ENCODE measurements around the gene DDX24.
A peak's percentile ranks its signal among the peaks of the same experiment; 100 is the strongest.

Gene DDX24

DNA sequence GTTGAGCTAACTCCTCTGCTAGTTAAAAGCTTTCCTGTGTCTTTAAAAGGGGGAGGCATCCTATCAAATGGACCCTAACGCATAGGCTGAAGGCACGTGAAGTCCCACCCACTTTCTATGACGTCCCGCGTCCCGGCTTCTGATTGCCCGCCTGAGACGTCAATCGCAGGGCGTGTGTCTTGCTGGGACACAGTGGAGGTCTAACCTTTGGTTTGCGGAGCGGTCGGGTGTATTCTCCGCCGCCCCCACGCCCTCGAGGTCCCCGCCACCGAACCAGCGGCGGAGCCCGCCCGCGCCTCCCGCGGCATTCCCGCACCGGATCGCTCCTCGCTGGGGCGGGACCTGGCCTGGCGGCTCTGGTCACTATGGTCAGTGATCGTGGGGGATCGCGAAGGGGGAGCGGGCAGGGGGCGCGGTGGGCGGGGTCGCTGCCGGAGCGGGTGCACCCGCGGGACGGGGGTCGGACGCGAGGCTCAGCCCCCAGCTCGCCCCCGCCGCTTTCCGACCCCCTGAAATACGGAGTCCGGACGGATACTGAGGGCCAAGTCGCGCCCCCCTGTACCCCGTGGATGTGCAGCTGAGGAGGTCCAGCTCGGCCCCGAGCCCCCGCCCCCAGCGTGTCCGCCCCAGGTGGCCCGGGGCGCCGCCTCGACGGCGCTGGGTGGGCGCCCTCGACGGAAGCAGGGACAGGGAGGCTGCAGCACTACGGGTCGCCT is 54.7 kb downstream of the DDX24 start, which contains the start of gene OTUB2:
OTUB2 (plus strand) TSS at position 168 of the 716 bp plus-strand sequence; CDS start at position 366, 198 bp downstream.
- no peaks in the 10 kb centered on the region for H3K9me3 ChIP-seq (ENCODE audit: low read depth, low read length)
- no peak within 1 kb of the TSS for H3K27ac ChIP-seq
- H3K36me3 ChIP-seq (ENCODE audit: insufficient read depth, low read length): no peaks in the 10 kb centered on the region
- TF ChIP-seq FOXP2 (optimal IDR thresholded peaks at IDR 0.05; ENCODE audit: control extremely low read depth, extremely low read length, insufficient read depth) (no peak), EZH2 (IDR thresholded peaks at IDR 0.05) (no peak), POLR2AphosphoS5 (IDR thresholded peaks at IDR 0.05; ENCODE audit: borderline replicate concordance, low read depth, low read length) (no peak)
- DNase-seq (ENCODE audit: low read depth, low spot score): peak; percentile 93
- H3K4me3 ChIP-seq: peak within 1 kb of the TSS; percentile 88
- peak within 1 kb of the TSS; percentile 75 for H3K9ac ChIP-seq (ENCODE audit: insufficient read length)

DNA sequence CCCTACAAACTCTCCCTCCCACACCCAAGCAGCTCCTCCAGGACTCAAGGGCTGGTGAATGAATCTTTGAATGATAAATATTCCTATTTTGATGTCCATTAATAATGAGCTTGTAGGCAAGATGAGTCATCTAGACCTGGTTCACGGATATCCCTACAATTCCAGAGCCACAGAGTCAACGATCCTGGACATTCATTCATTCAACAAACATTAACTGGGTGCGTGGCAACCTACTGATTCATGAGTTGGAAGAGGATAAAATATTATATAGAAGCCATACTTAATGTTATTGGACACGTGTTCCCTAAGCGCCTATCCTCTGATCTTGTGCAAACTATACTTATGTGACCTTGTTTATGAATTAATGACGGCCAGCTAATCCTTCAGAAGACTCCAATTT is 55.3 kb downstream of the DDX24 start:
- Histone ChIP-seq H3K27ac (no peak overlapping the region), H3K36me3 (ENCODE audit: insufficient read depth, low read length) (no peaks in the 10 kb centered on the region), H3K9me3 (ENCODE audit: low read depth, low read length) (no peaks in the 10 kb centered on the region), H3K9ac (ENCODE audit: insufficient read length) (no peak overlapping the region), H3K4me3 (peak overlapping the region; percentile 88)
- TF ChIP-seq EZH2 (IDR thresholded peaks at IDR 0.05) (no peak), FOXP2 (optimal IDR thresholded peaks at IDR 0.05; ENCODE audit: control extremely low read depth, extremely low read length, insufficient read depth) (no peak), POLR2AphosphoS5 (IDR thresholded peaks at IDR 0.05; ENCODE audit: borderline replicate concordance, low read depth, low read length) (no peak)
- DNase-seq (ENCODE audit: low read depth, low spot score): no peak

DNA sequence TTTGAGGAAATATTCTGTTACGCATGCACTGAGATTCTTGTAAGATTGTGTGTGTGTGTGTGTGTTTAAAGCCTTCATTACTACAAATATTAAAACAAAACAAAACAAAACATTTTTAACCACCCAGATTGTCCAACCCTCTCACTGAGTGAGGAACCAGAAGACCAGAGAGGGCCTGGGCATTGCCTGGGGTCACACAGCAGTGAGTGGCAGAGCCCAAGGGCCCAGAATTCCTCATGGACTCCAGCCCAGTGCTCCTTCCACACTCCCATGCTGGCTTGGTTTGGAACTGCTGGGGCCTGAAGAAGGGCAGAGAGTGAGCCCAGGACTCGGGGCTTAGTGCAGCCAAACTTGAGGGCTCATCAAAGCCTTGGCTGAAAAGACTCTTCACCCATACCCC is 56.5 kb downstream of the DDX24 start:
- DNase-seq (ENCODE audit: low read depth, low spot score): no peak
- Histone ChIP-seq H3K9ac (ENCODE audit: insufficient read length) (no peak overlapping the region), H3K27ac (no peak overlapping the region; the same call in 1 of the 2 replicates), H3K4me3 (no peak overlapping the region), H3K9me3 (ENCODE audit: low read depth, low read length) (no peaks in the 10 kb centered on the region), H3K36me3 (ENCODE audit: insufficient read depth, low read length) (no peaks in the 10 kb centered on the region)
- TF ChIP-seq EZH2 (IDR thresholded peaks at IDR 0.05) (no peak), POLR2AphosphoS5 (IDR thresholded peaks at IDR 0.05; ENCODE audit: borderline replicate concordance, low read depth, low read length) (no peak)

DNA sequence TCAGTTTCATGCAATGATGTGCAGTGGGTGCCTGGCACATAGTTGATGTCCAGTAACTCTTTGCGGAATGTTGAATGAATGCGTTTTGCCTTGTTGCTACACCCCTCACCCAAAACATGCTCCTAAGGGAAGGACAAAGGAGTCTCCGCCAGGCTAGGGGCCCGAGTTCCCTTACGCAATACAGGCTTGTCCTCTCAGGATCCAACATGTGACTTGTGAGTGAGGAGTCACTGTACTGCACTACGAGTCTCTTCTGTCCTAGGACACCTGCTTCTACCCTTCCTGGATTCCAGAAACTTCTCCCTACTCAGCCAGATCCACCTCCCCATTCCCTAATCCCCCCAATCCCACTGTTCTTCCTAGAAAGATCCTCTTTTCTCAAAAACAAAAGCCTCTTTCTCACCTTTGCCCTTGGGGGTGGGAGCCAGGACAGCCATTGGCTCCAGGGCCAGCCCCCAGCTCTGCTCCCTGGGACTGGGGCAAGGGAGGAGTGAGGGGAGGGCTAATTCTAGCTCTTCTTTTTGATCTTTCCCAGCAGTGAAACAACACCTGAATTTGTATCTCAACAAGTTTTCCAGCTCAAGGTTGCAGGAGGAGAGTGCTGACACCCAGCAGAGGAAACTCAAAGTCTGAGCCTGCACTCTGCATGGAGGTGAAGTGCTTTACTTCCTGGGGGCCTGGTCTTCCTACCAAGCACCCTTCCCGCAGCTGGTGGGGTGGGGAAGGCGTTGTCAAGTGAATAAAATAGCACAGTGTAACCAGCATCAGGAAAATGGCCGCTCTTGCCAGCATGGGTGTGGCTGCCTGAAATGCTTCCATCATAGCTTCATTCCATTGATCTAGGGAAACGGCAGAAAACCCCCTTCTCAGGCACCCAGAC is 58.2 kb downstream of the DDX24 start:
- no peak for TF ChIP-seq POLR2AphosphoS5 (IDR thresholded peaks at IDR 0.05; ENCODE audit: borderline replicate concordance, low read depth, low read length)
- no peak for TF ChIP-seq FOXP2 (optimal IDR thresholded peaks at IDR 0.05; ENCODE audit: control extremely low read depth, extremely low read length, insufficient read depth)
- no peak for TF ChIP-seq EZH2 (IDR thresholded peaks at IDR 0.05)
- H3K9me3 ChIP-seq (ENCODE audit: low read depth, low read length): no peaks in the 10 kb centered on the region
- no peak for DNase-seq (ENCODE audit: low read depth, low spot score)
- no peak overlapping the region for H3K4me3 ChIP-seq
- H3K9ac ChIP-seq (ENCODE audit: insufficient read length): no peak overlapping the region
- H3K27ac ChIP-seq: no peak overlapping the region
- no peaks in the 10 kb centered on the region for H3K36me3 ChIP-seq (ENCODE audit: insufficient read depth, low read length)

DNA sequence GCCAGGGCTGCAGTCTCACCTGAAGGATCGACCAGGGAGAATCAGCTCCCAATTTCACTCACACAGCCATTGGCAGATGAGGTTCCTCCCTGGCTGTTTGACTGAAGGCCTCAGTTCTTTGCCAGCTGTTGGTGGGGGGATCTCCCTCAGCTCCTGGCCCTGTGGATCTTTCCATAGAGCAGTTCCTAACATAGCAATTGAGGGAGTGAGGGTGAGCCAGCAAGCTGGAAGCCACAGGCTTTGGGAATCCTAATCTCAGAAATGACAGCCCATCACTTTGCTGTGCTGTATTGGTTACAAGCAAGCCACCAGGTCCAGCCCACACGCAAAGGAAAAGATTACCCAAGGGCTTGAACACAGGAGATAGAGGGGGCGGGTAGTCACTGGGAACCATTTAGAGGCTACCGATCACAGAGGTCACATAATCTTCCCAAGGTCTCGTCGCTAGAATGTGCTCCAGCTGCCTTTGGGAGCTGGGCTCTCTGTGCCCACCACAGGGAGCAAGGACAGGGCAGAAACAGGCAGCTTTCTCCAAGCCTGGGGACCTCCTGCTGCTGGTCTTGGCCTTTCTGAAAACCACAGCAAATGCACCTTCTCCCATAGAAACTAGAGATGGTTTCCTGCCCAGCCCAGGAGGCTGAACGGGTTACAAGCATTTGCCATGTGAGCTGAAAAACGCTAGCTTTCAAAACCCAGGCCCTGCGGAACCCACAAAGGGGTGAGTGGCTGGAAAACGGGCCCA is 59.4 kb downstream of the DDX24 start:
- Histone ChIP-seq H3K4me3 (no peak overlapping the region), H3K9me3 (ENCODE audit: low read depth, low read length) (no peaks in the 10 kb centered on the region), H3K9ac (ENCODE audit: insufficient read length) (no peak overlapping the region), H3K36me3 (ENCODE audit: insufficient read depth, low read length) (no peaks in the 10 kb centered on the region), H3K27ac (no peak overlapping the region)
- DNase-seq (ENCODE audit: low read depth, low spot score): no peak
- TF ChIP-seq EZH2 (IDR thresholded peaks at IDR 0.05): no peak
- TF ChIP-seq FOXP2 (optimal IDR thresholded peaks at IDR 0.05; ENCODE audit: control extremely low read depth, extremely low read length, insufficient read depth): no peak
- TF ChIP-seq POLR2AphosphoS5 (IDR thresholded peaks at IDR 0.05; ENCODE audit: borderline replicate concordance, low read depth, low read length): no peak

DNA sequence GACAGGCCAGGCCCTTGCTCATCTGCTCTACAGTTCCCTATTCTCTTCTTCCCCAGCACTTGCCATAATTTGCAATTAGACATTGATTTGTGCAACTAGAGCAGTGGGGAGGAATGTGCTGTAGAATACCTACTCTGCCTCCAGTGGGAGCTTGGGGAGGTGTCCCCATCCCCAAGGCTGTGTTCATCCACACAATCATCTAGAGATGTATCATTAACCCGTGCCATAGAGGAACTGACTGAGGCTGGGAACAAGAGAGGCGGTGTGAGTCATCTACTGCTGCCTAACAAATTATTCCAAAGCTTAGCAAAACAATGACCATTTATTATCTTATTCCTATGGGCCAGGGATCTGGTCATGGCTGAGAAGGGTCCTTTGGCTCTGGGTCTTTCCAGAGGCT is 60.0 kb downstream of the DDX24 start:
- no peak overlapping the region for H3K9ac ChIP-seq (ENCODE audit: insufficient read length)
- TF ChIP-seq FOXP2 (optimal IDR thresholded peaks at IDR 0.05; ENCODE audit: control extremely low read depth, extremely low read length, insufficient read depth): no peak
- TF ChIP-seq EZH2 (IDR thresholded peaks at IDR 0.05): no peak
- no peak for TF ChIP-seq POLR2AphosphoS5 (IDR thresholded peaks at IDR 0.05; ENCODE audit: borderline replicate concordance, low read depth, low read length)
- no peak overlapping the region for H3K27ac ChIP-seq
- no peak overlapping the region for H3K4me3 ChIP-seq
- H3K36me3 ChIP-seq (ENCODE audit: insufficient read depth, low read length): no peaks in the 10 kb centered on the region
- no peak for DNase-seq (ENCODE audit: low read depth, low spot score)
- no peaks in the 10 kb centered on the region for H3K9me3 ChIP-seq (ENCODE audit: low read depth, low read length)

DNA sequence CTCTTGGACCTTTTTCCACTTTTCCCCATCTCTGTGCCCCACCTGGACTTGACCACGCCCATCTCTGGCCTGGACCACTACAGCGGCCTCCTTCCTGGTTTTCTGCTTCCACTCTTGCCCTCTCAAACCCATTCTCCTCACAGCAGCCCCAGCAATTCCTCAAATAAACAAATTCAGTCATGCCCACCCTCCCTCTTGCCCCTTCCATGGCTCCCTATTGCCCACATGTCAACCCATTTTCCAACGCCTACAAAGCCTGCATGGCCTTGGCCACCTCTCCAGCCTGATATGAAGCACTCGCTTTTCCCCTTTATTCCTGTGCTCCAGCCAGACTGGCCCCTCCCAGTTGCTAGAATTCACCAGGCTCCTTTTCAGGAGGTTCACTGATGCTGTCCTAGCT is 60.7 kb downstream of the DDX24 start:
- Histone ChIP-seq H3K9ac (ENCODE audit: insufficient read length) (no peak overlapping the region), H3K27ac (no peak overlapping the region), H3K4me3 (no peak overlapping the region), H3K36me3 (ENCODE audit: insufficient read depth, low read length) (no peaks in the 10 kb centered on the region), H3K9me3 (ENCODE audit: low read depth, low read length) (no peaks in the 10 kb centered on the region)
- TF ChIP-seq EZH2 (IDR thresholded peaks at IDR 0.05) (no peak), FOXP2 (optimal IDR thresholded peaks at IDR 0.05; ENCODE audit: control extremely low read depth, extremely low read length, insufficient read depth) (no peak), POLR2AphosphoS5 (IDR thresholded peaks at IDR 0.05; ENCODE audit: borderline replicate concordance, low read depth, low read length) (no peak)
- no peak for DNase-seq (ENCODE audit: low read depth, low spot score)

DNA sequence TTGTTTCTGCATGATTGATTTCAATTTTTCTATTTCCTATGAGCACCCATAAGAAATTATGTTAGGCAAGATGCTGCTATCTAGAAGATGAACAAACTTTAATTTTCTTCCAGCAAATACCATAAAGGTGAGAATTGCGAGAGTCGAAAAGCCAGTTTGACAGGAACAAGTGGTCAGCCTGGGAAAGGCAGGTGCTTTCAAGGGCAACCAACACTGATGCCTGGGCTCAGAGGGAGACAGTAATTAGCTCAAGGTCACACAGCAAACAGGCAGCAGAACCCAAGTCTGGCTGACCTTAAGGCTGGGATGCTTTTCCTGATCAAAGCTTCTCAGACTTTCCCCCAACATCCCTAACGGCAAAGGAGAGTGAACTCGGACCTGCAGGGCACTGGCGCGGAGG is 61.7 kb downstream of the DDX24 start:
- Histone ChIP-seq H3K27ac (no peak overlapping the region), H3K9me3 (ENCODE audit: low read depth, low read length) (no peaks in the 10 kb centered on the region), H3K9ac (ENCODE audit: insufficient read length) (no peak overlapping the region), H3K36me3 (ENCODE audit: insufficient read depth, low read length) (no peaks in the 10 kb centered on the region), H3K4me3 (no peak overlapping the region)
- TF ChIP-seq POLR2AphosphoS5 (IDR thresholded peaks at IDR 0.05; ENCODE audit: borderline replicate concordance, low read depth, low read length): no peak
- TF ChIP-seq FOXP2 (optimal IDR thresholded peaks at IDR 0.05; ENCODE audit: control extremely low read depth, extremely low read length, insufficient read depth): no peak
- no peak for TF ChIP-seq EZH2 (IDR thresholded peaks at IDR 0.05)
- no peak for DNase-seq (ENCODE audit: low read depth, low spot score)

All from SK-N-MC (cell line).